Measurements from ENCODE around the gene NDRG3.
"Not testable (repeated sequence)": the region's sequence is repeated elsewhere in the genome, so short reads cannot be mapped to it uniquely, and the experiment has no call there.

NDRG3 gene

DNA sequence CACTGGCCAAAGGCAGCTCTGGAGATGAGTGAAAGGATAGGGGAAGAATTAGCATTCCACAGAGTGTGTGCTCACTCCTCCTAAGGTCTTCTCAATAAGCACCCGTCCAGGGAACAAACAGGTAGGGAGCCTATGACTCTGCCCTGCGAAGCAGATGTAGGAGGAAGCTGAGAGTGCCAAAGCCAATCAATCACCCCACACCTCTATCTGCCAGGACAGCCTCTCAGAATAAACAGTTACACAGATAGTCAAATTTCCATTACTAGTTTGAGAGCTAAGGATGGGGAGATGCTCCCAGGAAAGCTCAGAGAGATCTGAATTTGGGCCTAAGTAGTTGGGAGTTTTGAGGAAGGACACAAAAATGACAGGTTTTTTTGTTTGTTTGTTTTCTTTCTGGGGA lies 59.4 kb downstream of the NDRG3 start:
- no peak for DNase-seq

- DNase-seq = no peak
Measured at GRCh38 chr20:36684747-36685146, 61.1 kb downstream of the NDRG3 start.

DNA sequence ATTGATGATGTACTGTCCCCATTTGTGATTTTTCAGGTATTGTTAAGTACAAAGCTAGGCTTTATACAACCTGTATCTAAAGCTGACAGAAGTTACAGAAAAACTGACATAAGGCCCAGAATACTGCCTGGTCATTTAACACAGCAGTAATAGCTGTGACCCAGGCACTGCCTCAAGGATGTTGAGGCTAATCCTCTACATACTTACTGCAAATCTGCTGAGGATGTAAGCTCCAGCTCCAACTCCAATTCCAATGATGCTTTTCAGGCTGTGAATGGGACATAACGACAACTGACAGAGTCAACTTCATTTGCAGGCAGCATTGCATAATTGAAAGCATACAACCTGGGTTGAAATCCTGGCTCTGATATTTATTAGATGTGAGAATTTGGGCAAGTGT lies 63.6 kb downstream of the NDRG3 start:
- no peak for DNase-seq

DNA sequence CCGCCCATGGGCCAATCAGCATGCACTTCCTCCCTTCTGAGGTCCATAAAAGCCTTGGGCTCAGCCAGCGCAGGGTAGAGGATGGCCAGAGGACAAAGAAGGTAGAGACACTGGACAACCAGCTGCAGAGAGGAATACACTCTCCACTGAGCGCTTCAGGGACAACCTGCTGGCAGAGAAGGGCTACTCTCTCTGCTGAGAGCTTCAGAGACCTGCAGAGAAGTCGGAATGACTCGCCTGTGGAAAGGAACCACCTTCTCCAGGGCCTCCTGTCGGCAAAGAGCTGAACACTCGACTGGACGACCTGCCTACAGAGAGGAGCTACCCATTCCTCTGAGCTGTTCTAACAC lies 68.5 kb downstream of the NDRG3 start:
- DNase-seq = no peak

DNA sequence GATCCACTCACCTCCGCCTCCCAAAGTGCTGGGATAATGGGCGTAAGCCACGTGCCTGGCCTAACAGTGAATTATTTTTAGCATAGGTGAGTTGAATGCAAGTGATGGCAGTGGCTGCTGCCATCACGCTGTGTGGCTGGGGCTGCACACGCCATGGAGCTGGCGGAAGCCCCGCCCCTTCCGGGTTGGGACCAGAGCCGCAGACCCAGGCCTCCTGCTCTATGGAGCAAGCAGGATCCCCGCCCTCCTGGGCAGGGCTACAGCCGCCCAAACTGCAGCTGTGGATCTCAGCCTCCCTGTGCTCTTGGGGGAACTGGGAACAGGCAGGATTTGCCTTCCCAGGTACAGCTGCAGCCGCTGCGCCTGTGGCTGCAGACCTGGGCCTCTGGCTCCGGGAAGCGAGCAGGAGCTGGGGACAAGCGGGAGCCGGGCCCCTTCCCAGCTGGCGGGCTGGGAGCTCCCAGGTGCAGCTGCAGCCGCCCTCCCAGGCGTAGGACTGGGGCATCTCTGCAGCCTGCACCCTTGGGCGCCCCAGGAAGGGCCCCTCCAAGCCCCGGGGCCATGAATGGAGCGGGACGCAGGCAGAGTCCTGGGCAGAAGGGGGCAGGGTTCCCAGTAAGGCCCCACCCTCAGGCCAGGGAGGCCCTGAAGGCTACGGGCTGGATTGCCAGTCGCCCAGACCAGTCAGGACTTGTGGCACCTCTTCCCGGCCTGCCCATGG lies 69.0 kb downstream of the NDRG3 start:
- no peak for DNase-seq

GRCh38 chr20:36675545-36675944 lies 70.3 kb downstream of the NDRG3 start:
- DNase-seq = not testable (repeated sequence)

- no peak for DNase-seq
Measured at GRCh38 chr20:36672991-36673390, 72.9 kb downstream of the NDRG3 start.

DNA sequence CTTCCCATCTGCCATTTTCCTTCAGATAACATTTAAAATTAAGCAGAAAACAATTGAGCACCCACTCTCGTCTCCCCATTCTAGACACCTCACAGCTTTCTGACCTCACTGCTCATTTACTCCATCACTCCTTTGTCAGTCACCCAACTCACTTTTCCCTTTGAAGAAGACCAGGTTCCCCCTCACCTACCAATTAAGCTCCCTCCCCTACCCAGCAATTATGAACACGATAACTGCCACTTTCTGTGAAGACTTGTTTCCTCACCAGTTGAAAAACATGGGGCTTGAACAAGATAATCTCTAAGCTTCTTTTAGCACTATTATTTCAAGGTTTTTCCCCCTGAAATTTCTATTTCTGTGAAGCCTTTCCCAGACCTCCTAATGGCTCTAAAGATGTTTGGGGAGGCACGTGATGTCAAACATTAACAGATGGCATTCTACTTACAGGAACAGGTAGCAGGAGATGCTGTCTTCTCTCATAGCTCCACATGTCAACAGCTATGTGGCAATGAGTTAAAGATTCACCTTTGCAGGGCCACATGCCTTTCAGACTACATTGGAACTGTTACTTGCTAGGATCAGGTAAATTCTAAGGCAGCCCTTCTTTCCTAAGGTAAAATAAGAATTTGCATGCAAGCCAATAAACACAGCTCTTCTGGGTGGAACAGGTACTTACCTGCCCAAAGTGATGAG lies 75.1 kb downstream of the NDRG3 start:
- no peak for DNase-seq

- DNase-seq = no peak
Measured at GRCh38 chr20:36666181-36666740, 79.6 kb downstream of the NDRG3 start.

- no peak for DNase-seq
Measured at GRCh38 chr20:36663031-36663430, 82.9 kb downstream of the NDRG3 start.

GRCh38 chr20:36658300-36658699 lies 87.6 kb downstream of the NDRG3 start:
- DNase-seq = no peak

- DNase-seq = no peak
Measured at GRCh38 chr20:36656733-36657132, 89.2 kb downstream of the NDRG3 start.

DNA sequence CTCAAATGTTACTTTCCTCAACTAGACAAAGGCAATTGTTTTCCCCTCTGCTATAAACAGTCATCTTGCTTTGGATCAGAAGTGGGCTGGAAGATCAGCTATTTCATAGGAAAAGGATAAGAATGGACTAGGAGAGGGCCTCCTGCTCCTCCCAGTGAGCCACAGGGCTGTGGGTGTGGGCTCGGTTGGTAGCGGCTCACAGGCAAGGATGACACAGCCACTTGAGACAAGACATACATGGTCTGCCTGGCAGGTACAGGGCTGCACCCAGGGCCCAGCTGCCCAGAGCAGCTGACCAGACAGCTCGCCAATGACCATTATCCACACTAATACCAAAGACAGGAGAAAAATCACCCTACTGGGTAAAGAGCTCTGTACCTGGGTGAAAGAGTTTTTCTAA lies 90.9 kb downstream of the NDRG3 start:
- DNase-seq = no peak

- no peak for DNase-seq
Measured at GRCh38 chr20:36654506-36654905, 91.4 kb downstream of the NDRG3 start.

GRCh38 chr20:36653456-36653855 lies 92.4 kb downstream of the NDRG3 start:
- DNase-seq = no peak

GRCh38 chr20:36647196-36648121 lies 98.4 kb downstream of the NDRG3 start:
- DNase-seq = no peak

DNA sequence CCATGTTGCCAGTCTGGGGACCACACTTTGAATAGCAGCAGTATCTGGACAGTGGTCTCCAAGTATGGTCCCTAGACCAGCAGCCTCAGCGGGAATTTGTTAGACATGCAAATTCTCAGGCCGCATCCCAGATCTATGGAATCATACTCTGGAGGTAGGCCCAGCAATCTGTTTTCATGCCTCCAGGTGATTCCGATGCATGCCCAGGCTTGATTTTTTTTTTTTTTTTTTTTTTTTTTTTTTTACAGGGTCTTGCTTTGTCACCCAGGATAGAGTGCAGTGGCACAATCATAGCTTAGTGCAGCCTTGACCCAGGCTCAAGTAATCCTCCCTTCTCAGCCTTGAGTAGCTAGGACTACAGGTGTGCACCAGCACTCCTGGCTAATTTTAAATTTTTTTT lies 99.2 kb downstream of the NDRG3 start:
- no peak for DNase-seq

GRCh38 chr20:36645998-36646397 lies 99.9 kb downstream of the NDRG3 start, which contains the start of gene SLA2:
Gene SLA2 (minus strand): TSS chr20:36646196. CDS start chr20:36641335, 4,861 bp downstream.
- DNase-seq = peak; percentile 47

GRCh38 chr20:36645353-36645752 lies 100.5 kb downstream of the NDRG3 start:
- no peak for DNase-seq

DNA sequence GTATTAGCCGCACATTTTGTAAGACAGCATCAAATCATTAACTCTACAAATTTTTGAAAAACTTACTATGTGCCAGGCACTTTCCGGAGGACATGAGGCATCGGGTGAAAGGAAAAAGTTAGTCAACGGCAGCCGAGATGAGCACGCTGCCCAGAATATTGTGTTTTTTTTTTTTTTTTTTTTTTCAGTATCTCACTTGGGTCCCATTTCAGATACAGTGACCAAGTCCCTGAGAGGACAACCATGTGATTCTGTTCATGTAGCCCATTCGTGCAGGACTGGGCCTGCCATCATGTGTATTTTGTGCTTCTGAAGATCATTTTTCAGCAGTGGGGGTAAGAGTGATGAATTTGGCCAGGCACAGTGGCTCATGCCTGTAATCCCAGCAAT lies 101.2 kb downstream of the NDRG3 start:
- peak; percentile 53 for DNase-seq

GRCh38 chr20:36644032-36644705 lies 101.7 kb downstream of the NDRG3 start:
- DNase-seq = peak; percentile 60

DNA sequence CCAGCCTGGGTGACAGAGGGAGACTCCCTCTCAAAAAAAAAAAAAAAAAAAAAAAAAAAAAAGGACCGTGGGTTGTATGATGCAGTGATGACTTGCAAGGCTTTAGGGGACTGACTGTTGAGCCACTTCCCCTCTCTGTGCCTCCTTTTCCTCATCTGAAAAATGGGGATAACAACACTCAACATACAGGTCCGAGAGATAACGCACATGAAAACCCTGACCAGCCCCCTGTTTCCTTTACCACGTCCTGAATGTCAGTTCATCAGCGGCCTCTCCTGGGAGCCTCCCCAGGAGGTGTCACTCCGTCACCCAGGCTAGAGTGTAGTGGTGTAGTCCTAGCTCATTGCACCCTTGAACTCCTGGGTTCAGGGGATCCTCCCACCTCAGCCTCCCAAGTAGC lies 103.8 kb downstream of the NDRG3 start:
- DNase-seq = no peak

- no peak for DNase-seq
Measured at GRCh38 chr20:36641506-36641843, 104.4 kb downstream of the NDRG3 start.

Measured in stimulated activated naive CD4-positive, alpha-beta T cell treated with Interleukin-2 at 50 U/mL for 16 hours (primary cell).